Activated naive CD4-positive, alpha-beta T cell treated with Interleukin-2 at 50 U/mL for 16 hours (primary cell): ENCODE data around the gene CD109.
A peak's percentile ranks its signal among the peaks of the same experiment; 100 is the strongest.
"Not testable (repeated sequence)": the region's sequence is repeated elsewhere in the genome, so short reads cannot be mapped to it uniquely, and the experiment has no call there.

ENCODE experiments used
- DNase-seq: peaks from one replicate; pipeline ENCODE4 v3.0.0-alpha.2; 2020

Gene CD109

GRCh38 chr6:73688351-73688750 lies 7.7 kb upstream of the CD109 start:
- DNase-seq = no peak

DNA sequence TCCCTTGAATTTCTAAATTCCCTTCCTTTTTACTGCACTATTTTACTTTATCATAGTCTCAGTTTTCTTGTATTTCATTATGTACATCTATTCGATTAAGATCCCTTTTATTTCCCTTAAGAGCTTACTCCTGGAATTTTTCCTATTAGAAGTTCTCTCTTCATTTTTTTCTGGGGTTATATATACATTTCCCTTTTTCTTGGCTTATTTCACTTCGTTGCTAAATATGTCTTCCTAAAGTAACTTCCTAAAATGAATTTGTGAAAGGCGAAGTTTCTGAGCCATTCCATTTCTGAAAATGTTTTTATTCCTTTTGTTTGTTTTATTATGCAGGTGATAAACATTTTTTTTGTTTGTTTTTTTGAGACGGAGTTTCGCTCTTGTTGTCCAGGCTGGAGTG lies 5.9 kb upstream of the CD109 start:
- no peak for DNase-seq

GRCh38 chr6:73691512-73691911 lies 4.5 kb upstream of the CD109 start:
- no peak for DNase-seq

DNA sequence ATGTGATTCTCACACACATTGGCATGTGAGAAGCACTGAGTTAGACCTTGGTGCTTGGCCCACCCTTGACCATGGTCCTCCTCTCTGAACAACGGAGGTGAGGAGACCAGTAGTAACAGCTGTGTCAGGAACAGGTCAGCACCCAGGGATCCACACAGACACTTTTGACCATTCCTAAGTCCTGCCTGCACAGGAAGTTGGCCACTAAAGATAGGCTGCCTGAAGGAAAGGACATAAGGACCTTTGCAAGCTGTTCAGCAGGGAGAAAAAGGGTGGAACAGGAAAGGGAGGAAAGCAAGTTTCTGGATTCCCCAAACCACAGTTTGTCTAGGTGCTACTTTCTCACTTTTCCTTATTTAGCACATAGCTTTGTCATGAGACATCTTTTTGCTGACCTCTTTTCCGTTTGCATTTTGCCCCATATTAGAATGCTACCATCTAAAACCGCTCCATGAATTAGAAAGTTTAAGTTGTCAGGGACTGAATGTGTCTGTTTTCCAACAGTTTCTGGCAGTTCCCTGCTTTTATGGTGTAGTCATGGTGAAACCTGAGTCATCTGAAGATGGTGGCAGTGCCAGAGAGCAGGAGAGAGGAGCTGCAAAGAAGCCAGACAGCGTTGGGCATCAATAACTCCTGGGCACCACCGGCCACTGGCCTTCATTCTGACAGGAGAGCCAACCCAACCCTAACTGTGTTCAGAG lies 1.1 kb upstream of the CD109 start:
- no peak for DNase-seq

GRCh38 chr6:73696966-73697655 lies 1.1 kb downstream of the CD109 start:
- no peak for DNase-seq

GRCh38 chr6:73699676-73700459 lies 3.9 kb downstream of the CD109 start:
- no peak for DNase-seq

DNA sequence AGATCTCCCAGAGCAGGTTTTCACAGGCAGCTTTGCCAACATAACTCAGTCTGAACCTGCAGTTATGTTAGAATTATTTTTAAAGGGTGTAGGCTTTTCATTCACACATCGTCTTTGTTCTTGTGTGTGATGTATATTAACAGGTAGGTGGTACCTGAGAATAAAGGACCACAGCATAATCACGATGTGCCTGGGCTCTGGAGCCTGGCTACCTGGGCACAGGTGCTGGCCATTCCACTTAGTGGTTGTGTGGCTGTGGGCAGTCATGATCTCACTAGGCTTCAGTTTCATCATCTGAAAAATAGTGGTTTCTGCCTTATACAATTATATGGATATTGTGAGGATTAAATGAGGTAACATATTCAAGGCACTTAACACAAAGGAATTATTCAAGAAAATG lies 6.4 kb downstream of the CD109 start:
- DNase-seq = no peak

- no peak for DNase-seq
These were observed 7.5 kb downstream of the CD109 start for GRCh38 chr6:73703466-73703865.

DNA sequence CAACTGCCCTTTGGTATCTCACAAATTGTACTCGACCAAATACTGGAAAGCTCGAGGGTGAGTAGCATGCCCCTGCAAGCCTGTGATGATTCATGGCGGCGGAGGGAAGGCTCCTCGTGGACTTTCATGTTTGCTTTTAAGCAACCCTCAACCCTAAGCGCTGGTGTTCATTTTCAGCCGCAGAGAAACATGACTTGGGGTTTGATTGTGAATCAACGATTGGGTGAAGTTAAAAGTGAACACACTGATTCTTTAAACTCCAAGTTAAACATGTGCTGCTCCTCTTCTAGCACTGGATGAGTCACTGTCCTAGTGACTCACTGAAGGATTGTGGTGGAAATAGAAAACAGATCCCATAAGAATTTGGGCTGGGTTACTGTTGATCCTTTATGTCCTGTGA lies 8.3 kb downstream of the CD109 start:
- peak; percentile 41 for DNase-seq

GRCh38 chr6:73704798-73705197 lies 8.8 kb downstream of the CD109 start:
- DNase-seq = no peak

DNA sequence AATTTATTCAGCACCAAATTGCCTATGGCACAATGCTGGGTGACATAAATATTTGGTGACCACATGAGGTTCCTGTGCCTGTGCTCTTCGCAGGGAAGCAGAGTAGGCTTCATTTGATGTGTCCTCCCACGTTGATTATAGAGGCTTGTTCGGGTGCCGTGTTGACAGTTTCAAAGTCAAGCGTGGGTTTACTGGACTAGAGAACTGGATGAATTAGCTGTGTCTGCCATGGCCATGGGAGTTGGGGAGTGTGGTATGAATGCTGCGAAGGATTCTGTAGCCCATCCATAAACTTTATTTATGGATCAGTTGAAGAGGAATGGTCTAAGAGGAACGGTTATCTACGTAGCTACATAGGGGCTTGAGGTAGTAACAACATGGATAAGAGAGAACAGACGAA lies 11.0 kb downstream of the CD109 start:
- no peak for DNase-seq

DNA sequence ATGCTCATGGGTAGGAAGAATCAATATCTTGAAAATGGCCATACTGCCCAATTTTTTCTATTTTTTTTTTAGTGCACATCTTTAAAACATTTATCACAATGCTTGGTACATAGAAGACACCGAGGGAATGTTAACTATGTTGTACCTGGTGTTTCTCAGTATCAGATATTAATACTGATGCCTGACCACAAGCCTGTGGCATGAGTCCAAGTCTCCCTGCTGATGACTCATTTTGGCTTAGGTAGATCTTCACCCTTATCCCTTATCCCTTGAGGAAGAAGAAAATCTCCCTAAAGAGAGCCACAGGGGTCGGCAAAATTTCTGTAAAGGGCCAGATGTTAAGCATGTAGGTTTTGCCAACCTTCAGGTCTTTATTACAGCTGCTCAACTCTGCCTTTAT lies 14.5 kb downstream of the CD109 start:
- no peak for DNase-seq

DNA sequence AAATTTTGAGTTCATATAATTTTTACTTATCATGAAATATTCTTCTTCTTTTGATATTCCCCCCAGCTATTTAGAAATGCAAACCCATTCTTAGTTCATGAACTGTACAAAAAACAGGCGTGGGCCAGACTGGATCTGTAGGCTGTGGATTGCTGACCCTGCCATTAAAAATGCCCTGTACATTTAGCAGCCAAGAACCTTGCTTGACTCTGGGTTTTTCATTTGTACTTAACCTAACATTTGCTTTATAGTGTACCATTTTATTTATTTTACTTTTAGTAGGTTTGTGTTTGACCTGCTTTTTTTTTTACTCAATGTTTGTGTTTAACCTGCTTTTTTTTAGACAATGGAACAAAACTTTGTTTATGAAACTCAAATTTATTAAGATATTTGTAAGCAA lies 14.9 kb downstream of the CD109 start:
- no peak for DNase-seq

GRCh38 chr6:73712535-73713173 lies 16.7 kb downstream of the CD109 start:
- no peak for DNase-seq

DNA sequence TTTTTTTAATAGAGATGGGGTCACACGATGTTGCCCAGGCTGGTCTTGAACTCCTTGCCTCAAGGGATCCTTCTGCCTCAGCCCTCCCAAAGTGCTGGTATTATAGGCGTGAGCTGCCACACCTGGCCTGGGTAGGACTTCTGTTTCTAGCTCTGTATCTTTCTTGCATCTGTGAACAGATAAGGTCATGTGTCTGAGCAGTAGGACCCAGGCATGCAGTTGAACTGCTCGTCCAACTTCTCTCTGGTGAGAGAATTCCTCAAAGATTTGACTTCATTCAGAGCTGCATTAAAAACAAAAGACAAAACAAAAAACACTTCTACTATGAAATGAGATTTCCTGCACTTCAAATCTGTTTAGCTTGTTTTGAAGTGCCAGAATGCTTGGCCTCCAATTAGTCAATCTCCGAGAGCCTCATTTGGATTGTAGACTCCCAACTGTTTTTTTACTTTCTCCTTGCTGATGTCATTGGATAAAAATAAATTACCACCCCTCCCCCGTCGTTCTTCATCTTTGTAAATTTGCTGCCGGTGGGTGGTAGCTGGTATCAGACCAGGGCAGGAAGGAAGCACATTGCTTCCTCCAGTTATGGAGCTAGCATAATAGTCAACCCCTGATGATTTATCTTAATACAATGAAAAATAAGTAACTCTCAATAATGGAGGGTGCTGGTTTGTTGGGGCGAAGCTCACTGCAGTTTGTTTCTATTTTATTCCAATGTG lies 17.6 kb downstream of the CD109 start:
- DNase-seq = no peak

- not testable (repeated sequence) for DNase-seq
These were observed 19.1 kb downstream of the CD109 start for GRCh38 chr6:73715111-73715508.

DNA sequence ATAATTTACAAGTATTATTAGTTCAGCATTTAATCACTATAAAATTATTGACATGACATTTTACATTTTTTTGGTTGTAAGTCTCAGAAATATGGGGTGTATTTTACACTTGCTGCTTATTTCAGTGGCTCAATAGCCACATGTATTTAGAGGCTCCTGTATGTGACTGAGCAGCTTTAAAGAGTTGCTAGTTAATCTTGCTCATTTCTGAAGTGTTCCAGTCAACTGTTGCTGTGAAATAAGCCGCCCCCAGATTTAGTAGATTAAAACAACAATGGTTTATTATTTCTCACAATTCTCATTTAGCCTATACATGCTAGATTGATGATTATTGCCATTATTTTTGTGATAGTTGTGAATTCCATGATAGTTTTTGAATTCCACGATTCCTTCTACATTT lies 23.0 kb downstream of the CD109 start:
- DNase-seq = no peak

GRCh38 chr6:73722318-73723060 lies 26.5 kb downstream of the CD109 start:
- DNase-seq = no peak

DNA sequence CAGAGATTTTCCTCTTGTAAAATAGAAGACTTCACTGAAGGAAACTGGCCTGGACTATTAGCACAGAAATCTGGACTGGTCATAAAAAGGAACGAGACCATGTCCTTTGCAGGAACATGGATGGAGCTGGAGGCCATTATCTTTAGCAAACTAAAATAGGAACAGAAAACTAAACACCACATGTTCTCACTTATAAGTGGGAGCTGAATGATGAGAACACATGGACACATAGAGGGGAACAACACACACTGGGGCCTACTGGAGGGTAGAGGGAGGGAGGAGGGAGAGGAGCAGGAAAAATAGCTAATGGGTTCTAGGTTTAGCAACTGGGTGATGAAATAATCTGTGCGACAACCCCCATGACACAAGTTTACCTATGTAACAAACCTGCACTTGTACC lies 27.5 kb downstream of the CD109 start:
- not testable (repeated sequence) for DNase-seq

GRCh38 chr6:73724389-73724788 lies 28.4 kb downstream of the CD109 start:
- no peak for DNase-seq

GRCh38 chr6:73725192-73725591 lies 29.2 kb downstream of the CD109 start:
- DNase-seq = not testable (repeated sequence)

- no peak for DNase-seq
These were observed 31.1 kb downstream of the CD109 start for GRCh38 chr6:73727114-73727513.
